Ectodermal cell (in vitro differentiated cells): Measurements from ENCODE around the gene ABCC9.

Experiments used
- H3K27ac ChIP-seq: 2 replicates; pipeline ENCODE4 v1.7.0; 2013; ENCODE audit warnings: mild to moderate bottlenecking, low read depth, low read length; ENCODE audit not compliant: insufficient read depth, poor library complexity, severe bottlenecking
- H3K27me3 ChIP-seq: 2 replicates; pipeline ENCODE4 v1.7.0; 2013; ENCODE audit warnings: mild to moderate bottlenecking, low read length; ENCODE audit not compliant: insufficient read depth, control insufficient read depth, poor library complexity, severe bottlenecking
- H3K36me3 ChIP-seq: one replicate; pipeline ENCODE4 v1.7.0; 2013; ENCODE audit warnings: low read length; ENCODE audit not compliant: control insufficient read depth, insufficient read depth
- H3K4me1 ChIP-seq: one replicate; pipeline ENCODE4 v1.7.0; 2013; ENCODE audit warnings: low read length; ENCODE audit not compliant: control insufficient read depth, insufficient read depth
- H3K4me3 ChIP-seq: 2 replicates; pipeline ENCODE4 v1.7.0; 2013; ENCODE audit warnings: low read depth, low read length, control low read depth; ENCODE audit not compliant: insufficient read depth
- H3K9me3 ChIP-seq: 2 replicates; pipeline ENCODE4 v1.7.0; 2013; ENCODE audit warnings: mild to moderate bottlenecking, low read length, moderate library complexity; ENCODE audit not compliant: control insufficient read depth
- WGBS, 2 experiments: methylation state at CpG; one replicate each; pipeline ENCODE4 v1.1.7; 2013; ENCODE audit warnings: missing lambda C conversion rate in 2 of 2; 5-methylcytosine and 5-hydroxymethylcytosine counted together

The ABCC9 gene

GRCh38 chr12:21764950-21765349, 176.3 kb downstream of the ABCC9 start:
- 94 to 95% methylated on average over 4 of the region's 4 CpGs for WGBS, 2 experiments
- no peaks in the 10 kb centered on the region for H3K9me3 ChIP-seq
- no peaks in the 10 kb centered on the region for H3K36me3 ChIP-seq
- no peaks in the 10 kb centered on the region for H3K27me3 ChIP-seq
- H3K4me3 ChIP-seq, result no peak overlapping the region
- no peaks in the 10 kb centered on the region for H3K4me1 ChIP-seq
- no peak overlapping the region for H3K27ac ChIP-seq

- H3K9me3 ChIP-seq, result no peaks in the 10 kb centered on the region
- H3K27ac ChIP-seq, result no peak overlapping the region
- no peaks in the 10 kb centered on the region for H3K4me1 ChIP-seq
- no peaks in the 10 kb centered on the region for H3K27me3 ChIP-seq
- H3K36me3 ChIP-seq, result no peaks in the 10 kb centered on the region
- no peak overlapping the region for H3K4me3 ChIP-seq
- WGBS, 2 experiments, result 78 to 89% methylated on average over 2 of the region's 2 CpGs
These were observed 177.2 kb downstream of the ABCC9 start for GRCh38 chr12:21764065-21764464.

- no peaks in the 10 kb centered on the region for H3K27me3 ChIP-seq
- no peaks in the 10 kb centered on the region for H3K36me3 ChIP-seq
- H3K4me3 ChIP-seq, result no peak overlapping the region
- H3K9me3 ChIP-seq, result no peaks in the 10 kb centered on the region
- H3K27ac ChIP-seq, result no peak overlapping the region
- 94 to 95% methylated on average over 2 of the region's 2 CpGs for WGBS, 2 experiments
- H3K4me1 ChIP-seq, result no peaks in the 10 kb centered on the region
These were observed 177.7 kb downstream of the ABCC9 start for GRCh38 chr12:21763531-21763930.

GRCh38 chr12:21759737-21760136, 181.5 kb downstream of the ABCC9 start:
- Histone ChIP-seq H3K36me3 (no peaks in the 10 kb centered on the region), H3K27me3 (no peaks in the 10 kb centered on the region), H3K27ac (no peak overlapping the region), H3K9me3 (no peaks in the 10 kb centered on the region), H3K4me1 (no peaks in the 10 kb centered on the region), H3K4me3 (no peak overlapping the region)
- 95 to 96% methylated on average over 5 of the region's 5 CpGs for WGBS, 2 experiments

- 86 to 93% methylated on average over 2 of the region's 2 CpGs for WGBS, 2 experiments
- no peak overlapping the region for H3K27ac ChIP-seq
- no peak overlapping the region for H3K4me3 ChIP-seq
- H3K4me1 ChIP-seq, result no peaks in the 10 kb centered on the region
- no peaks in the 10 kb centered on the region for H3K27me3 ChIP-seq
- no peaks in the 10 kb centered on the region for H3K9me3 ChIP-seq
- no peaks in the 10 kb centered on the region for H3K36me3 ChIP-seq
These were observed 183.5 kb downstream of the ABCC9 start for GRCh38 chr12:21757735-21758134.

- Histone ChIP-seq H3K36me3 (no peaks in the 10 kb centered on the region), H3K4me1 (no peaks in the 10 kb centered on the region), H3K27me3 (no peaks in the 10 kb centered on the region), H3K9me3 (no peaks in the 10 kb centered on the region), H3K27ac (no peak overlapping the region), H3K4me3 (no peak overlapping the region)
- WGBS, 2 experiments, result 94 to 96% methylated on average over 4 of the region's 4 CpGs
These were observed 184.5 kb downstream of the ABCC9 start for GRCh38 chr12:21756699-21757098.

GRCh38 chr12:21751517-21751916, 189.7 kb downstream of the ABCC9 start:
- no peak overlapping the region for H3K4me3 ChIP-seq
- H3K4me1 ChIP-seq, result no peaks in the 10 kb centered on the region
- no peaks in the 10 kb centered on the region for H3K27me3 ChIP-seq
- H3K9me3 ChIP-seq, result no peaks in the 10 kb centered on the region
- WGBS, 2 experiments, result 76 to 85% methylated on average over 3 to 4 of the region's 4 CpGs
- H3K36me3 ChIP-seq, result no peaks in the 10 kb centered on the region
- no peak overlapping the region for H3K27ac ChIP-seq
